HPDE6-E6E7 (cell line): ENCODE results near the gene PBX1.

Experiments
- DNase-seq: peaks from one replicate; pipeline ENCODE4 v3.0.0; 2011; ENCODE audit warnings: missing footprints; ENCODE audit errors: extremely low spot score

PBX1 gene

GRCh38 chr1:164806531-164806930, 247.5 kb downstream of the PBX1 start:
- DNase-seq = no peak

GRCh38 chr1:164813776-164814175, 254.8 kb downstream of the PBX1 start:
- no peak for DNase-seq

- DNase-seq = no peak
Observed at GRCh38 chr1:164821648-164822047, 262.7 kb downstream of the PBX1 start.

GRCh38 chr1:164823486-164824279, 264.7 kb downstream of the PBX1 start:
- no peak for DNase-seq

GRCh38 chr1:164824542-164824941, 265.6 kb downstream of the PBX1 start:
- no peak for DNase-seq

GRCh38 chr1:164830628-164831027, 271.6 kb downstream of the PBX1 start:
- no peak for DNase-seq

GRCh38 chr1:164834641-164835040, 275.7 kb downstream of the PBX1 start:
- no peak for DNase-seq

GRCh38 chr1:164836614-164837018, 277.6 kb downstream of the PBX1 start:
- no peak for DNase-seq

- no peak for DNase-seq
Observed at GRCh38 chr1:164838786-164839185, 279.8 kb downstream of the PBX1 start.

GRCh38 chr1:164840936-164841335, 282.0 kb downstream of the PBX1 start:
- DNase-seq = no peak

- DNase-seq = no peak
Observed at GRCh38 chr1:164841702-164842465, 282.9 kb downstream of the PBX1 start.

- no peak for DNase-seq
Observed at GRCh38 chr1:164842870-164843269, 283.9 kb downstream of the PBX1 start.

- no peak for DNase-seq
Observed at GRCh38 chr1:164843743-164844500, 284.9 kb downstream of the PBX1 start.

GRCh38 chr1:164846731-164847691, 288.0 kb downstream of the PBX1 start:
- no peak for DNase-seq

GRCh38 chr1:164853146-164853545, 294.2 kb downstream of the PBX1 start:
- no peak for DNase-seq

GRCh38 chr1:164855716-164856329, 296.8 kb downstream of the PBX1 start:
- no peak for DNase-seq

GRCh38 chr1:164856381-164856780, 297.4 kb downstream of the PBX1 start:
- DNase-seq = no peak

- DNase-seq = no peak
Observed at GRCh38 chr1:164857439-164857838, 298.5 kb downstream of the PBX1 start.

- no peak for DNase-seq
Observed at GRCh38 chr1:164858096-164858632, 299.2 kb downstream of the PBX1 start.

GRCh38 chr1:164861632-164862031, 302.6 kb downstream of the PBX1 start:
- DNase-seq = no peak
